H1 (cell line): ENCODE results near the gene ELFN1. TPM values are rescaled to one million over a fixed set of nuclear protein-coding genes. Genes with fewer than 3 reads are reported as not detected.

Experiments
- CTCF ChIA-PET: fragments of 300-600 bp; sonication (Branson Sonifier 250); formaldehyde crosslinking; loops from one replicate; lab custom pipeline; 2021; ENCODE audit not compliant: partially characterized antibody; lab: Charles Lee
- POLR2A ChIA-PET: fragments of 300-600 bp; sonication (Branson Sonifier 250); formaldehyde crosslinking; loops from one replicate; lab custom pipeline; 2021; ENCODE audit warnings: inconsistent platforms; ENCODE audit not compliant: partially characterized antibody; lab: Charles Lee
- DNase-seq, 2 experiments: peaks; one replicate each; pipeline versions ENCODE4 v3.0.0 to v3.0.0-alpha.2; 2010 to 2022; ENCODE audit warnings: low spot score in 2 of 2, low read depth in 1 of 2, mixed read lengths in 1 of 2
- FAIRE-seq: peaks from 2 replicates; lab custom pipeline; 2011; peaks lifted over from hg19 to GRCh38; lab: Jason Lieb, UNC
- H2AFZ ChIP-seq: 2 replicates; pipeline ENCODE4 v1.8.1; 2012; ENCODE audit warnings: low read length, inconsistent platforms
- H2AK5ac ChIP-seq: 2 replicates; pipeline ENCODE4 v1.6.1; 2013; ENCODE audit warnings: low read depth, low read length
- H2BK120ac ChIP-seq: replicated peaks from 2 replicates; pipeline ENCODE3; 2013; ENCODE audit warnings: low read depth, low read length, inconsistent platforms
- H2BK12ac ChIP-seq: 2 replicates; pipeline ENCODE4 v1.6.1; 2013; ENCODE audit warnings: low read depth, low read length
- H2BK15ac ChIP-seq: 2 replicates; pipeline ENCODE4 v1.6.1; 2013; ENCODE audit warnings: low read length
- H2BK20ac ChIP-seq: 2 replicates; pipeline ENCODE4 v1.6.1; 2013; ENCODE audit warnings: low read length
- H2BK5ac ChIP-seq: 2 replicates; pipeline ENCODE4 v1.6.1; 2013; ENCODE audit warnings: low read depth, low read length
- H3K14ac ChIP-seq: 2 replicates; pipeline ENCODE4 v1.6.1; 2013; ENCODE audit warnings: inconsistent platforms; ENCODE audit not compliant: insufficient read length
- H3K18ac ChIP-seq: 2 replicates; pipeline ENCODE4 v1.6.1; 2013; ENCODE audit warnings: low read length; ENCODE audit errors: extremely low read depth
- H3K23ac ChIP-seq: 2 replicates; pipeline ENCODE4 v1.6.1; 2013; ENCODE audit warnings: inconsistent platforms; ENCODE audit not compliant: insufficient read length
- H3K23me2 ChIP-seq: 2 replicates; pipeline ENCODE4 v1.6.1; 2013; ENCODE audit warnings: low read depth, low read length
- H3K27ac ChIP-seq: 2 replicates; pipeline ENCODE4 v1.6.1; 2011; ENCODE audit warnings: low read depth, low read length, inconsistent platforms
- H3K27me3 ChIP-seq, 4 experiments: replicated peaks in 1 of 4; 1 replicate in 1 of 4; 2 replicates in 3 of 4; pipeline versions ENCODE4 v1.6.1 to v1.8.1; 2011 to 2013; ENCODE audit warnings: low read length in 3 of 4, mild to moderate bottlenecking in 3 of 4, inconsistent platforms in 2 of 4, mixed read lengths in 2 of 4, moderate library complexity in 1 of 4; ENCODE audit not compliant: control insufficient read depth in 3 of 4, insufficient read depth in 3 of 4; ENCODE audit errors: extremely low read depth in 1 of 4
- H3K36me3 ChIP-seq, 4 experiments: 2 replicates each; pipeline versions ENCODE4 v1.6.1 to v1.8.1; 2011 to 2013; ENCODE audit warnings: mild to moderate bottlenecking in 4 of 4, low read length in 3 of 4, moderate library complexity in 2 of 4, control low read depth in 1 of 4, inconsistent platforms in 1 of 4; ENCODE audit not compliant: insufficient read depth in 4 of 4, control insufficient read depth in 2 of 4
- H3K4ac ChIP-seq: replicated peaks from 2 replicates; pipeline ENCODE3; 2013; ENCODE audit warnings: low read length, low read depth, mixed read lengths, inconsistent platforms; ENCODE audit not compliant: insufficient read length
- H3K4me1 ChIP-seq, 4 experiments: replicated peaks in 1 of 4; 1 replicate in 1 of 4; 2 replicates in 3 of 4; pipeline versions ENCODE4 v1.6.1 to v1.8.1; 2011 to 2013; ENCODE audit warnings: low read length in 3 of 4, inconsistent platforms in 2 of 4, mixed read lengths in 1 of 4; ENCODE audit not compliant: insufficient read depth in 4 of 4, control insufficient read depth in 3 of 4
- H3K4me2 ChIP-seq, 2 experiments: 2 replicates each; pipeline versions ENCODE4 v1.6.1 to v1.8.1; 2011 to 2013; ENCODE audit warnings: low read depth in 2 of 2, low read length in 2 of 2, control low read depth in 1 of 2, inconsistent platforms in 1 of 2, mild to moderate bottlenecking in 1 of 2; ENCODE audit not compliant: insufficient read depth in 1 of 2
- H3K4me3 ChIP-seq, 4 experiments: fragments of 200-600, 300-600 bp in 1 of 4; sonication (generic), shearing (Covaris generic), sonication (Bioruptor Twin) in 1 of 4; 2 replicates each; pipeline versions ENCODE4 v1.5.1 to v1.8.1; 2011 to 2016; ENCODE audit warnings: low read length in 4 of 4, low read depth in 3 of 4, control low read depth in 2 of 4, inconsistent platforms in 2 of 4, mild to moderate bottlenecking in 2 of 4, mixed read lengths in 1 of 4, moderate library complexity in 1 of 4; ENCODE audit not compliant: insufficient read depth in 2 of 4; ENCODE audit errors: extremely low read depth in 1 of 4
- H3K56ac ChIP-seq: replicated peaks from 2 replicates; pipeline ENCODE3; 2013; ENCODE audit warnings: low read depth, mild to moderate bottlenecking, mixed read lengths, low read length, inconsistent platforms; ENCODE audit not compliant: insufficient read length
- H3K79me1 ChIP-seq: 2 replicates; pipeline ENCODE4 v1.6.1; 2013; ENCODE audit warnings: low read depth, low read length, control low read depth
- H3K79me2 ChIP-seq, 2 experiments: 2 replicates each; pipeline versions ENCODE4 v1.6.1 to v1.8.1; 2012 to 2013; ENCODE audit warnings: low read length in 2 of 2, mild to moderate bottlenecking in 2 of 2, inconsistent platforms in 1 of 2; ENCODE audit not compliant: insufficient read depth in 2 of 2, control insufficient read depth in 1 of 2
- H3K9ac ChIP-seq, 4 experiments: replicated peaks in 1 of 4; 1 replicate in 1 of 4; 2 replicates in 3 of 4; pipeline versions ENCODE4 v1.6.1 to v1.8.1; 2011 to 2013; ENCODE audit warnings: low read depth in 3 of 4, low read length in 3 of 4, control low read depth in 2 of 4, mild to moderate bottlenecking in 2 of 4, moderate library complexity in 2 of 4, inconsistent platforms in 1 of 4; ENCODE audit errors: extremely low read depth in 1 of 4
- H3K9me3 ChIP-seq, 2 experiments: 2 replicates each; pipeline versions ENCODE4 v1.6.1 to v1.8.1; 2012 to 2013; ENCODE audit warnings: mild to moderate bottlenecking in 2 of 2, moderate library complexity in 2 of 2, control low read depth in 1 of 2, inconsistent platforms in 1 of 2, low read depth in 1 of 2, low read length in 1 of 2, mixed read lengths in 1 of 2; ENCODE audit not compliant: insufficient read depth in 2 of 2
- H4K20me1 ChIP-seq, 2 experiments: replicated peaks in 1 of 2; 2 replicates each; pipeline versions ENCODE3 to v1.8.1; 2011 to 2013; ENCODE audit warnings: inconsistent platforms in 2 of 2, low read length in 2 of 2, mild to moderate bottlenecking in 1 of 2; ENCODE audit not compliant: insufficient read depth in 2 of 2, control insufficient read depth in 1 of 2
- H4K5ac ChIP-seq: 2 replicates; pipeline ENCODE4 v1.6.1; 2013; ENCODE audit warnings: low read length, low read depth, mixed read lengths, inconsistent platforms; ENCODE audit not compliant: insufficient read length
- H4K8ac ChIP-seq: 2 replicates; pipeline ENCODE4 v1.8.0; 2013; ENCODE audit warnings: mild to moderate bottlenecking, moderate library complexity, low read length, inconsistent platforms; ENCODE audit not compliant: insufficient read depth; ENCODE audit errors: extremely low read depth
- H4K91ac ChIP-seq: replicated peaks from 2 replicates; pipeline ENCODE3; 2013; ENCODE audit warnings: low read length, mixed read lengths, inconsistent platforms; ENCODE audit not compliant: insufficient read length
- BACH1 ChIP-seq: IDR thresholded peaks from 2 replicates; pipeline ENCODE4 v1.6.1; 2012; ENCODE audit warnings: low read length, improper control_type of control experiment
- BCL11A ChIP-seq, 2 experiments: IDR thresholded peaks; one replicate each; pipeline ENCODE4 v1.6.1; 2011; ENCODE audit warnings: low read depth in 2 of 2, low read length in 2 of 2, mild to moderate bottlenecking in 2 of 2
- CEBPB ChIP-seq: IDR thresholded peaks from 2 replicates; pipeline ENCODE4 v1.6.1; 2012; ENCODE audit warnings: low read depth, low read length
- CHD1 ChIP-seq: IDR thresholded peaks from 2 replicates; pipeline ENCODE4 v1.6.1; 2012; ENCODE audit warnings: low read depth, low read length, improper control_type of control experiment
- CREB1 ChIP-seq: IDR thresholded peaks from 2 replicates; pipeline ENCODE4 v1.6.1; 2012; ENCODE audit warnings: inconsistent platforms
- EP300 ChIP-seq, 2 experiments: IDR thresholded peaks; 1 replicate in 1 of 2; 2 replicates in 1 of 2; pipeline ENCODE4 v1.6.1; 2011 to 2012; ENCODE audit warnings: low read depth in 2 of 2, low read length in 2 of 2, mild to moderate bottlenecking in 2 of 2, borderline replicate concordance in 1 of 2, inconsistent platforms in 1 of 2, moderate library complexity in 1 of 2
- HDAC2 ChIP-seq, 2 experiments: fragments of 300-600 bp in 1 of 2; sonication (generic) in 1 of 2; IDR thresholded peaks; 2 replicates each; pipeline ENCODE4 v1.6.1; 2011 to 2012; ENCODE audit warnings: low read depth in 2 of 2, low read length in 2 of 2, mild to moderate bottlenecking in 2 of 2, moderate library complexity in 2 of 2, borderline replicate concordance in 1 of 2, inconsistent platforms in 1 of 2
- KDM5A ChIP-seq: fragments of 200-600 bp; IDR thresholded peaks from 2 replicates; pipeline ENCODE4 v1.7.1; 2012; ENCODE audit warnings: mild to moderate bottlenecking, low read length, inconsistent platforms, mixed read lengths
- MAX ChIP-seq: IDR thresholded peaks from 2 replicates; pipeline ENCODE4 v1.6.1; 2012; ENCODE audit warnings: inconsistent platforms
- PHF8 ChIP-seq: fragments of 200-600 bp; sonication (generic); conservative IDR thresholded peaks from 2 replicates; pipeline ENCODE4 v1.7.1; 2012; ENCODE audit warnings: low read depth, mild to moderate bottlenecking, inconsistent platforms, low read length, moderate library complexity
- POU5F1 ChIP-seq: IDR thresholded peaks from 2 replicates; pipeline ENCODE4 v1.6.1; 2011; ENCODE audit warnings: low read depth, mild to moderate bottlenecking, low read length, moderate library complexity
- SP1 ChIP-seq: IDR thresholded peaks from 2 replicates; pipeline ENCODE4 v1.6.1; 2011; ENCODE audit warnings: low read depth, low read length
- TBP ChIP-seq: IDR thresholded peaks from 2 replicates; pipeline ENCODE4 v1.6.1; 2011; ENCODE audit warnings: low read depth, low read length, improper control_type of control experiment
- YY1 ChIP-seq: IDR thresholded peaks from 2 replicates; pipeline ENCODE4 v1.6.1; 2011; ENCODE audit warnings: low read depth, mild to moderate bottlenecking, low read length
- ZNF274 ChIP-seq: IDR thresholded peaks from 2 replicates; pipeline ENCODE4 v1.7.0; 2012; ENCODE audit warnings: low read length, borderline replicate concordance; ENCODE audit errors: extremely low read depth
- WGBS, 2 experiments: shearing (Covaris generic) in 1 of 2; methylation state at CpG; one replicate each; pipeline versions ENCODE4 v1.1.6 to v1.1.7; 2013 to 2015; ENCODE audit warnings: low lambda C conversion rate in 2 of 2, mixed read lengths in 2 of 2, inconsistent platforms in 1 of 2, low coverage in 1 of 2, missing lambda C conversion rate in 1 of 2; ENCODE audit not compliant: insufficient replicate concordance in 2 of 2, insufficient coverage in 1 of 2, insufficient read length in 1 of 2; ENCODE audit errors: extremely low coverage in 1 of 2, missing lambda C conversion rate in 1 of 2; 5-methylcytosine and 5-hydroxymethylcytosine counted together
- polyA plus RNA-seq, 7 experiments: library from polyadenylated mRNA; depleted of rRNA in 3 of 7; stranded (reverse) in 5 of 7; unstranded in 2 of 7; fragments of >200 nt in 5 of 7; fragments of 200-250 nt in 2 of 7; gene quantifications; 1 replicate in 5 of 7; 2 replicates in 1 of 7; 4 replicates in 1 of 7; pipeline versions ENCODE4 v1.2.1 to v1.2.3, GENCODE V29; 2011 to 2013; ENCODE audit warnings: missing spikeins in 2 of 7, mixed read lengths in 2 of 7
- total RNA-seq: library from RNA; stranded (reverse); fragmentation: NEBNext Ultra II Directional; extraction: Animal tissue kit (Norgen Biotek cat#: 25700); gene quantifications from 2 replicates; pipeline ENCODE4 v1.2.1, GENCODE V29; 2021

The ELFN1 gene
- total and polyA plus RNA-seq, 2 of the 8 experiments (the other 6 are each of a cell fraction or from before 2014, with no cell fraction given) = 2.0 to 4.5 TPM

GRCh38 chr7:1761774-1762173, 91.7 kb downstream of the ELFN1 start:
- Histone ChIP-seq H3K56ac (no peak overlapping the region), H3K27me3 (peaks cover 0 to 10% (median 5%) of the 10 kb centered on the region in 4 experiments; a peak in 3 of 7 replicates), H2BK5ac (no peak overlapping the region), H3K36me3 (no peaks in the 10 kb centered on the region), H3K79me2 (no peaks in the 10 kb centered on the region), H2BK15ac (no peak overlapping the region), H3K4ac (no peak overlapping the region), H3K4me2 (no peak overlapping the region), H2BK20ac (no peak overlapping the region), H4K8ac (no peak overlapping the region), H3K9ac (no peak overlapping the region), H4K20me1 (no peaks in the 10 kb centered on the region), H2AFZ (no peak overlapping the region), H2BK120ac (no peak overlapping the region), H3K9me3 (peaks cover 3 to 17% of the 10 kb centered on the region in 2 experiments; a peak in 3 of 4 replicates), H4K5ac (no peak overlapping the region), H3K14ac (no peak overlapping the region), H3K27ac (no peak overlapping the region), H3K18ac (no peak overlapping the region), H3K4me1 (peaks cover 0 to 4% (median 3%) of the 10 kb centered on the region in 4 experiments; a peak in 4 of 7 replicates), H3K79me1 (no peaks in the 10 kb centered on the region), H4K91ac (no peak overlapping the region), H2AK5ac (no peak overlapping the region), H3K23ac (no peak overlapping the region), H3K23me2 (peaks cover 2% of the 10 kb centered on the region; the same call in 1 of the 2 replicates), H2BK12ac (no peak overlapping the region), H3K4me3 (no peak overlapping the region)
- CTCF ChIA-PET = interaction anchor here (7.3 kb wide), 1 partner anchor 8 kb away, joined by 65 read pairs; no protein-coding TSS in a partner anchor
- POLR2A ChIA-PET = no interaction called here
- DNase-seq (no peak), FAIRE-seq (no peak)
- 85% methylated on average over 11 of the region's 11 CpGs; no CpG with 5 or more reads in 1 of the 2 experiments for WGBS, 2 experiments
- TF ChIP-seq YY1 = no peak
- no peak for TF ChIP-seq CREB1
- no peak for TF ChIP-seq POU5F1
- no peak for TF ChIP-seq ZNF274
- no peak for TF ChIP-seq CHD1
- TF ChIP-seq TBP = no peak
- no peak for TF ChIP-seq CEBPB
- TF ChIP-seq KDM5A = no peak
- no peak for TF ChIP-seq HDAC2 (IDR thresholded peaks at IDR 0.05; ENCODE audit: borderline replicate concordance in 1 of 2, low read depth in 2 of 2, low read length in 2 of 2)
- no peak for TF ChIP-seq BACH1
- TF ChIP-seq SP1 = no peak
- TF ChIP-seq PHF8 = no peak
- no peak for TF ChIP-seq EP300 (IDR thresholded peaks at IDR 0.05; ENCODE audit: borderline replicate concordance in 1 of 2, low read depth in 2 of 2, low read length in 2 of 2)
- no peak for TF ChIP-seq MAX
- TF ChIP-seq BCL11A (IDR thresholded peaks at IDR 0.05; ENCODE audit: low read depth in 2 of 2, low read length in 2 of 2) = no peak
